HepG2 (cell line): ENCODE measurements around the gene INAFM1. TPM values are rescaled to one million over a fixed set of nuclear protein-coding genes. Genes with fewer than 3 reads are reported as not detected.

ENCODE experiments used
- CENPBD1 ChIP-seq: sonication (generic); formaldehyde crosslinking; IDR thresholded peaks from 2 replicates; pipeline ENCODE4 v1.8.0; 2022; ENCODE audit warnings: missing genetic modification reagents, low read depth, mild to moderate bottlenecking, borderline replicate concordance
- CREB1 ChIP-seq, 2 experiments: fragments of 450-650 bp in 1 of 2; IDR thresholded peaks; 2 replicates each; pipeline ENCODE4 v1.6.1; 2016 to 2017; ENCODE audit warnings: control low read depth in 1 of 2, mild to moderate bottlenecking in 1 of 2, missing compliant biosample characterization in 1 of 2, missing genetic modification characterization in 1 of 2
- GZF1 ChIP-seq: sonication (generic); formaldehyde crosslinking; IDR thresholded peaks from 2 replicates; pipeline ENCODE4 v1.5.1; 2020; ENCODE audit warnings: mild to moderate bottlenecking, missing genetic modification reagents
- ISL2 ChIP-seq: sonication (generic); formaldehyde crosslinking; IDR thresholded peaks from 2 replicates; pipeline ENCODE4 v1.5.0; 2020; ENCODE audit warnings: missing genetic modification reagents
- KDM2A ChIP-seq: sonication (generic); formaldehyde crosslinking; IDR thresholded peaks from 2 replicates; pipeline ENCODE4 v1.4.0; 2020; ENCODE audit warnings: low read depth, missing genetic modification reagents, borderline replicate concordance
- KDM4B ChIP-seq: sonication (generic); formaldehyde crosslinking; IDR thresholded peaks from 2 replicates; pipeline ENCODE4 v1.4.0; 2020; ENCODE audit warnings: missing genetic modification reagents
- NFAT5 ChIP-seq: sonication (generic); formaldehyde crosslinking; IDR thresholded peaks from 2 replicates; pipeline ENCODE4 v1.4.0; 2020; ENCODE audit warnings: missing genetic modification reagents
- NFE2L2 ChIP-seq: fragments of 150-350 bp; IDR thresholded peaks from 2 replicates; pipeline ENCODE4 v1.6.1; 2014; ENCODE audit warnings: low read length
- PAF1 ChIP-seq: IDR thresholded peaks from 2 replicates; pipeline ENCODE4 v1.6.1; 2016; ENCODE audit warnings: missing genetic modification reagents, missing compliant biosample characterization
- RAD51 ChIP-seq: fragments of 450-650 bp; IDR thresholded peaks from 2 replicates; pipeline ENCODE4 v1.6.1; 2016; ENCODE audit warnings: borderline replicate concordance
- SAP130 ChIP-seq: IDR thresholded peaks from 2 replicates; pipeline ENCODE4 v1.6.1; 2016; ENCODE audit warnings: low read depth
- YEATS2 ChIP-seq: sonication (generic); formaldehyde crosslinking; IDR thresholded peaks from 2 replicates; pipeline ENCODE4 v1.4.0; 2020; ENCODE audit warnings: missing genetic modification reagents, borderline replicate concordance
- ZBTB42 ChIP-seq: sonication (generic); formaldehyde crosslinking; IDR thresholded peaks from 2 replicates; pipeline ENCODE4 v1.5.0; 2020; ENCODE audit warnings: mild to moderate bottlenecking, missing genetic modification reagents
- ZFYVE20 ChIP-seq: sonication (generic); formaldehyde crosslinking; IDR thresholded peaks from 2 replicates; pipeline ENCODE4 v1.8.0; 2023; ENCODE audit warnings: low read depth, mild to moderate bottlenecking, moderate library complexity, missing genetic modification reagents, borderline replicate concordance
- ZMYM3 ChIP-seq: sonication (generic); formaldehyde crosslinking; IDR thresholded peaks from 2 replicates; pipeline ENCODE4 v1.5.1; 2020; ENCODE audit warnings: mild to moderate bottlenecking, missing genetic modification reagents
- ZNF333 ChIP-seq: sonication (generic); formaldehyde crosslinking; IDR thresholded peaks from 2 replicates; pipeline ENCODE4 v1.4.0; 2020; ENCODE audit warnings: mild to moderate bottlenecking, missing genetic modification reagents, borderline replicate concordance
- ZNF446 ChIP-seq: sonication (generic); formaldehyde crosslinking; IDR thresholded peaks from 2 replicates; pipeline ENCODE4 v1.5.0; 2020; ENCODE audit warnings: mild to moderate bottlenecking, missing genetic modification reagents
- ZNF576 ChIP-seq: sonication (generic); formaldehyde crosslinking; IDR thresholded peaks from 2 replicates; pipeline ENCODE4 v1.4.0; 2020; ENCODE audit warnings: mild to moderate bottlenecking, missing genetic modification reagents
- ZNF713 ChIP-seq: sonication (generic); formaldehyde crosslinking; IDR thresholded peaks from 2 replicates; pipeline ENCODE4 v1.4.0; 2020; ENCODE audit warnings: mild to moderate bottlenecking, missing genetic modification reagents
- polyA plus RNA-seq, 8 experiments: library from polyadenylated mRNA; depleted of rRNA in 3 of 8; stranded (reverse) in 7 of 8; unstranded in 1 of 8; fragments of >200 nt; fragmentation: Illumina TruSeq in 4 of 8; extraction: Trizol in 4 of 8; gene quantifications; 2 replicates each; pipeline versions ENCODE4 v1.2.1 to v1.2.3, GENCODE V29; 2011 to 2016; ENCODE audit warnings: low read depth in 4 of 8, missing spikeins in 1 of 8, mixed read lengths in 1 of 8; ENCODE audit not compliant: insufficient read depth in 1 of 8
- total RNA-seq, 5 experiments: library from RNA; depleted of rRNA; stranded (reverse); fragments of >200 nt; fragmentation: Illumina TruSeq; extraction: Trizol; gene quantifications; 2 replicates each; pipeline ENCODE4 v1.2.3, GENCODE V29; 2016; ENCODE audit warnings: low read depth in 1 of 5
- TF ChIP-seq, protein P1 (sequence below): sonication (generic); formaldehyde crosslinking; IDR thresholded peaks from 2 replicates; pipeline ENCODE4 v1.4.0; 2020; ENCODE audit warnings: mild to moderate bottlenecking, missing genetic modification reagents
- TF ChIP-seq, protein P2 (sequence below): sonication (generic); formaldehyde crosslinking; IDR thresholded peaks from 2 replicates; pipeline ENCODE4 v1.4.0; 2020; ENCODE audit warnings: missing genetic modification reagents

INAFM1 gene
- total and polyA plus RNA-seq, 2 of the 13 experiments (the other 11 are each of a cell fraction or from before 2014, with no cell fraction given): 0.88 to 1.9 TPM

DNA sequence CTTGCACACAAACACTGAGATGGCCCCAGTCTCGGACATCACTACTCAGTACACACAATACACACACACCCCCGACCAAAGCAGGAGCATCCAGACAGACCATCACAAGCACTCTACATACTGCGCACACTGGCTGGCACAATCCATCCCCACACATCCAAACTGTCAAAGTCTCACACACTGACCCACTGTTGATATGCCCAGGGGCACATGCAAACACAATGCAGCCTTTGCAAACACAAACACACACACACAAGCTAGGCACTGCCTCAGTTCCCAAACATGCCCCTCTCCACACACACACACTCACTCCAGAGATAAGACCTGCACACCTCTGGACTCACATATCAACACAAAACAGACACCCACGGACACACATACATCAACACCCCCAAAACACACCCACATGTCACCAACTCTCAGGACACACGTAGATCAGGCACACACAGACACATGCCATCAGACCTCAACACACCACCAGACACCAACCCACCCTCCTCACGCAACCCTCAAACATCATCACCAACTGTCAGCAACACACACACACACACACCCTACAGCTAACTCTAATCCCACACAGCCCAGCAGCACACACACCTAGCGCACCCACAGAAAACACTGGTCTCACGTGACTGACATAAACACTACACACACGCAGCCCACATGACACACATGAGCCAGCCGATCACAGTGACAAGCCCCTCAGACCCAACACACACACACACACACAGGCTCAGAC, 45.6 kb upstream of the INAFM1 start (continued):
- TF ChIP-seq, protein P1, sequence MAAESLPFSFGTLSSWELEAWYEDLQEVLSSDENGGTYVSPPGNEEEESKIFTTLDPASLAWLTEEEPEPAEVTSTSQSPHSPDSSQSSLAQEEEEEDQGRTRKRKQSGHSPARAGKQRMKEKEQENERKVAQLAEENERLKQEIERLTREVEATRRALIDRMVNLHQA (CRISPR knock-in tag): no peak
- TF ChIP-seq GZF1 (CRISPR knock-in tag) (no peak), RAD51 (peak; percentile 53; the same call in 1 of the 2 replicates), ZFYVE20 (CRISPR knock-in tag) (no peak), ZMYM3 (no peak; the same call in 1 of the 2 replicates), KDM2A (CRISPR knock-in tag) (no peak), YEATS2 (CRISPR knock-in tag) (no peak), CENPBD1 (CRISPR knock-in tag) (no peak), PAF1 (CRISPR knock-in tag) (no peak), NFE2L2 (no peak), ISL2 (no peak), NFAT5 (CRISPR knock-in tag) (no peak), ZNF713 (CRISPR knock-in tag) (no peak), ZBTB42 (CRISPR knock-in tag) (no peak), ZNF446 (CRISPR knock-in tag) (no peak), CREB1 (IDR thresholded peaks at IDR 0.05) (no peak), CREB1 (CRISPR knock-in tag; IDR thresholded peaks at IDR 0.05) (no peak), SAP130 (CRISPR knock-in tag) (0 out of 2 replicates have a peak, but pooled peaks have one; percentile 18), KDM4B (CRISPR knock-in tag) (no peak), ZNF333 (CRISPR knock-in tag) (no peak), ZNF576 (CRISPR knock-in tag) (no peak)
- TF ChIP-seq, protein P2, sequence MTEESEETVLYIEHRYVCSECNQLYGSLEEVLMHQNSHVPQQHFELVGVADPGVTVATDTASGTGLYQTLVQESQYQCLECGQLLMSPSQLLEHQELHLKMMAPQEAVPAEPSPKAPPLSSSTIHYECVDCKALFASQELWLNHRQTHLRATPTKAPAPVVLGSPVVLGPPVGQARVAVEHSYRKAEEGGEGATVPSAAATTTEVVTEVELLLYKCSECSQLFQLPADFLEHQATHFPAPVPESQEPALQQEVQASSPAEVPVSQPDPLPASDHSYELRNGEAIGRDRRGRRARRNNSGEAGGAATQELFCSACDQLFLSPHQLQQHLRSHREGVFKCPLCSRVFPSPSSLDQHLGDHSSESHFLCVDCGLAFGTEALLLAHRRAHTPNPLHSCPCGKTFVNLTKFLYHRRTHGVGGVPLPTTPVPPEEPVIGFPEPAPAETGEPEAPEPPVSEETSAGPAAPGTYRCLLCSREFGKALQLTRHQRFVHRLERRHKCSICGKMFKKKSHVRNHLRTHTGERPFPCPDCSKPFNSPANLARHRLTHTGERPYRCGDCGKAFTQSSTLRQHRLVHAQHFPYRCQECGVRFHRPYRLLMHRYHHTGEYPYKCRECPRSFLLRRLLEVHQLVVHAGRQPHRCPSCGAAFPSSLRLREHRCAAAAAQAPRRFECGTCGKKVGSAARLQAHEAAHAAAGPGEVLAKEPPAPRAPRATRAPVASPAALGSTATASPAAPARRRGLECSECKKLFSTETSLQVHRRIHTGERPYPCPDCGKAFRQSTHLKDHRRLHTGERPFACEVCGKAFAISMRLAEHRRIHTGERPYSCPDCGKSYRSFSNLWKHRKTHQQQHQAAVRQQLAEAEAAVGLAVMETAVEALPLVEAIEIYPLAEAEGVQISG: no peak
